ENCODE results near the gene MAB21L4.

The MAB21L4 gene

GRCh38 chr2:240919161-240919781 lies 23.3 kb upstream of the MAB21L4 start:
- Histone ChIP-seq H3K4me2 (ENCODE audit: low read length, poor library complexity, severe bottlenecking) (no peak overlapping the region), H4K8ac (ENCODE audit: low read length) (no peak overlapping the region), H2BK15ac (ENCODE audit: low read depth, poor library complexity, severe bottlenecking) (peak overlapping the region; percentile 12), H3K4me3 (ENCODE audit: insufficient read depth in 1 of 2, low read depth in 1 of 2, low read length in 2 of 2) (peak overlapping the region in 1 of 2 experiments; percentile 21), H3K79me1 (replicated peaks; ENCODE audit: low read length, poor library complexity, severe bottlenecking) (no peaks in the 10 kb centered on the region), H3K9me3 (ENCODE audit: control insufficient read depth, low read length) (no peaks in the 10 kb centered on the region), H2BK5ac (ENCODE audit: low read depth, low read length, poor library complexity, severe bottlenecking) (no peak overlapping the region), H3K9ac (ENCODE audit: low read length) (no peak overlapping the region), H4K91ac (ENCODE audit: low read length) (no peak overlapping the region), H2BK12ac (ENCODE audit: low read length in 2 of 2) (peak overlapping the region in 1 of 2 experiments; percentile 6), H3K14ac (ENCODE audit: low read length in 2 of 2) (no peak overlapping the region), H2AK5ac (ENCODE audit: low read length, severe bottlenecking) (no peak overlapping the region), H3K4me1 (ENCODE audit: control insufficient read depth, insufficient read depth, low read depth, low read length) (peaks cover 48% of the 10 kb centered on the region), H3K18ac (ENCODE audit: low read depth in 1 of 2, low read length in 2 of 2) (no peak overlapping the region), H3K36me3 (ENCODE audit: control insufficient read depth in 1 of 2, insufficient read depth in 2 of 2, low read depth in 1 of 2, low read length in 2 of 2) (no peaks in the 10 kb centered on the region), H2BK120ac (ENCODE audit: low read depth, low read length) (no peak overlapping the region), H3K4ac (ENCODE audit: low read depth in 1 of 2, low read length in 2 of 2) (no peak overlapping the region), H2AFZ (ENCODE audit: low read depth, low read length) (no peak overlapping the region), H3K27ac (ENCODE audit: low read length, poor library complexity, severe bottlenecking) (no peak overlapping the region), H3K27me3 (ENCODE audit: control insufficient read depth in 1 of 2, insufficient read depth in 1 of 2, low read length in 2 of 2) (peaks cover 0 to 24% of the 10 kb centered on the region in 2 experiments), H3K23ac (ENCODE audit: low read length in 2 of 2) (no peak overlapping the region)
- WGBS, result 85% methylated on average over 19 of the region's 19 CpGs
- DNase-seq, result no peak

- peak overlapping the region in 1 of 2 experiments; percentile 6 for H2BK12ac ChIP-seq (ENCODE audit: low read length in 2 of 2)
- H2BK15ac ChIP-seq (ENCODE audit: low read depth, poor library complexity, severe bottlenecking), result no peak overlapping the region
- H3K27ac ChIP-seq (ENCODE audit: low read length, poor library complexity, severe bottlenecking), result no peak overlapping the region
- no peak overlapping the region for H4K91ac ChIP-seq (ENCODE audit: low read length)
- no peak overlapping the region for H2AK5ac ChIP-seq (ENCODE audit: low read length, severe bottlenecking)
- H3K23ac ChIP-seq (ENCODE audit: low read length in 2 of 2), result no peak overlapping the region
- no peaks in the 10 kb centered on the region for H3K36me3 ChIP-seq (ENCODE audit: control insufficient read depth in 1 of 2, insufficient read depth in 2 of 2, low read depth in 1 of 2, low read length in 2 of 2)
- H3K9ac ChIP-seq (ENCODE audit: low read length), result peak overlapping the region; percentile 78
- H3K27me3 ChIP-seq (ENCODE audit: control insufficient read depth in 1 of 2, insufficient read depth in 1 of 2, low read length in 2 of 2), result peaks cover 0 to 26% of the 10 kb centered on the region in 2 experiments
- no peak overlapping the region for H2BK120ac ChIP-seq (ENCODE audit: low read depth, low read length)
- H2AFZ ChIP-seq (ENCODE audit: low read depth, low read length), result no peak overlapping the region
- no peak overlapping the region for H4K8ac ChIP-seq (ENCODE audit: low read length)
- H3K4me2 ChIP-seq (ENCODE audit: low read length, poor library complexity, severe bottlenecking), result no peak overlapping the region
- DNase-seq, result no peak
- no peak overlapping the region for H3K18ac ChIP-seq (ENCODE audit: low read depth in 1 of 2, low read length in 2 of 2)
- H3K4me3 ChIP-seq (ENCODE audit: insufficient read depth in 1 of 2, low read depth in 1 of 2, low read length in 2 of 2), result peak overlapping the region in 1 of 2 experiments; percentile 21
- H3K79me1 ChIP-seq (replicated peaks; ENCODE audit: low read length, poor library complexity, severe bottlenecking), result no peaks in the 10 kb centered on the region
- H3K4ac ChIP-seq (ENCODE audit: low read depth in 1 of 2, low read length in 2 of 2), result no peak overlapping the region
- 91% methylated on average over 33 of the region's 36 CpGs for WGBS
- H3K9me3 ChIP-seq (ENCODE audit: control insufficient read depth, low read length), result no peaks in the 10 kb centered on the region
- no peak overlapping the region for H2BK5ac ChIP-seq (ENCODE audit: low read depth, low read length, poor library complexity, severe bottlenecking)
- no peak overlapping the region for H3K14ac ChIP-seq (ENCODE audit: low read length in 2 of 2)
- peaks cover 48% of the 10 kb centered on the region for H3K4me1 ChIP-seq (ENCODE audit: control insufficient read depth, insufficient read depth, low read depth, low read length)
Measured at GRCh38 chr2:240918258-240919091, 22.5 kb upstream of the MAB21L4 start.

- Histone ChIP-seq H3K18ac (ENCODE audit: low read depth in 1 of 2, low read length in 2 of 2) (no peak overlapping the region), H3K79me1 (replicated peaks; ENCODE audit: low read length, poor library complexity, severe bottlenecking) (no peaks in the 10 kb centered on the region), H4K91ac (ENCODE audit: low read length) (no peak overlapping the region), H2AFZ (ENCODE audit: low read depth, low read length) (no peak overlapping the region), H2BK120ac (ENCODE audit: low read depth, low read length) (no peak overlapping the region), H3K4me3 (ENCODE audit: insufficient read depth in 1 of 2, low read depth in 1 of 2, low read length in 2 of 2) (no peak overlapping the region), H3K27ac (ENCODE audit: low read length, poor library complexity, severe bottlenecking) (no peak overlapping the region), H3K9ac (ENCODE audit: low read length) (peak overlapping the region; percentile 78), H2BK5ac (ENCODE audit: low read depth, low read length, poor library complexity, severe bottlenecking) (no peak overlapping the region), H3K23ac (ENCODE audit: low read length in 2 of 2) (no peak overlapping the region), H4K8ac (ENCODE audit: low read length) (no peak overlapping the region), H3K4me1 (ENCODE audit: control insufficient read depth, insufficient read depth, low read depth, low read length) (peaks cover 46% of the 10 kb centered on the region), H3K14ac (ENCODE audit: low read length in 2 of 2) (no peak overlapping the region), H3K27me3 (ENCODE audit: control insufficient read depth in 1 of 2, insufficient read depth in 1 of 2, low read length in 2 of 2) (peaks cover 0 to 33% of the 10 kb centered on the region in 2 experiments), H2BK15ac (ENCODE audit: low read depth, poor library complexity, severe bottlenecking) (no peak overlapping the region), H3K36me3 (ENCODE audit: control insufficient read depth in 1 of 2, insufficient read depth in 2 of 2, low read depth in 1 of 2, low read length in 2 of 2) (peaks cover 0 to 2% of the 10 kb centered on the region in 2 experiments), H3K4me2 (ENCODE audit: low read length, poor library complexity, severe bottlenecking) (no peak overlapping the region), H3K9me3 (ENCODE audit: control insufficient read depth, low read length) (no peaks in the 10 kb centered on the region), H3K4ac (ENCODE audit: low read depth in 1 of 2, low read length in 2 of 2) (no peak overlapping the region), H2AK5ac (ENCODE audit: low read length, severe bottlenecking) (no peak overlapping the region), H2BK12ac (ENCODE audit: low read length in 2 of 2) (peak overlapping the region in 1 of 2 experiments; percentile 64)
- WGBS, result 90% methylated on average over 7 of the region's 10 CpGs
- DNase-seq, result no peak
Measured at GRCh38 chr2:240917684-240918257, 21.8 kb upstream of the MAB21L4 start.
